A673 (cell line): ENCODE data around the gene SMIM44. TPM values are rescaled to one million over a fixed set of nuclear protein-coding genes. Genes with fewer than 3 reads are reported as not detected.

Source experiments
- BruUV-seq: library from RNA; stranded (reverse); fragments of 400-500 nt; replicated peaks from 2 replicates; lab custom pipeline; 2021; lab: Mats Ljungman, UMichigan
- CTCF ChIA-PET: fragments of 300-600 bp; sonication (Branson Sonifier 250); formaldehyde crosslinking; loops from one replicate; lab custom pipeline; 2022; ENCODE audit warnings: antibody characterized with exemption; lab: Charles Lee
- POLR2A ChIA-PET: fragments of 300-600 bp; sonication (Branson Sonifier 250); formaldehyde crosslinking; loops from one replicate; lab custom pipeline; 2022; ENCODE audit warnings: antibody characterized with exemption; ENCODE audit not compliant: low non-redundant PET; lab: Charles Lee
- DNase-seq: peaks from one replicate; pipeline ENCODE4 v3.0.0-alpha.2; 2015; ENCODE audit warnings: low spot score
- H3K27ac ChIP-seq: fragments of 200-600 bp; sonication (generic); 2 replicates; pipeline ENCODE4 v1.5.1; 2016; ENCODE audit warnings: mixed run types, low read depth, mild to moderate bottlenecking, mixed read lengths, antibody characterized with exemption, low read length; ENCODE audit not compliant: poor library complexity, severe bottlenecking
- H3K27me3 ChIP-seq: fragments of 200-600 bp; sonication (generic); replicated peaks from 2 replicates; pipeline ENCODE4 v1.6.1; 2017; ENCODE audit warnings: mixed run types, low read depth, mild to moderate bottlenecking, mixed read lengths, antibody characterized with exemption, low read length; ENCODE audit not compliant: insufficient read depth, poor library complexity
- H3K36me3 ChIP-seq: fragments of 200-600 bp; sonication (generic); 2 replicates; pipeline ENCODE4 v1.6.1; 2016; ENCODE audit warnings: mixed run types, mild to moderate bottlenecking, mixed read lengths, antibody characterized with exemption, low read length; ENCODE audit not compliant: insufficient read depth, poor library complexity, severe bottlenecking
- H3K4me1 ChIP-seq: fragments of 200-600 bp; sonication (generic); 2 replicates; pipeline ENCODE4 v1.6.1; 2017; ENCODE audit warnings: mixed run types, mild to moderate bottlenecking, mixed read lengths, antibody characterized with exemption, low read length; ENCODE audit not compliant: insufficient read depth, poor library complexity, severe bottlenecking
- H3K4me3 ChIP-seq: fragments of 200-600 bp; sonication (generic); 2 replicates; pipeline ENCODE4 v1.5.1; 2016; ENCODE audit warnings: low read depth, mixed run types, mild to moderate bottlenecking, mixed read lengths, low read length; ENCODE audit not compliant: poor library complexity, severe bottlenecking
- H3K9me3 ChIP-seq: fragments of 200-600 bp; sonication (generic); 2 replicates; pipeline ENCODE4 v1.6.1; 2016; ENCODE audit warnings: mixed run types, low read depth, mild to moderate bottlenecking, mixed read lengths, antibody characterized with exemption, low read length; ENCODE audit not compliant: poor library complexity, severe bottlenecking
- EZH2 ChIP-seq: fragments of 200-600 bp; sonication (generic); IDR thresholded peaks from 2 replicates; pipeline ENCODE4 v1.6.1; 2017; ENCODE audit warnings: borderline replicate concordance, low read depth, mild to moderate bottlenecking, mixed read lengths, antibody characterized with exemption, low read length; ENCODE audit not compliant: poor library complexity, severe bottlenecking
- intact Hi-C: fragments of 100-400 bp; cut with micrococcal nuclease; formaldehyde crosslinking; loops from one replicate; pipeline ENCODE4 v1.10.0; 2022; ENCODE audit not compliant: unreplicated experiment
- total RNA-seq: library from RNA; stranded (reverse); gene quantifications from 2 replicates; pipeline ENCODE4 v1.2.3, GENCODE V29; 2021
- TF ChIP-seq, protein P1 (sequence below): fragments of 300-800, 200-600 bp; sonication (generic); conservative IDR thresholded peaks from 2 replicates; pipeline ENCODE4 v1.5.1; 2017; ENCODE audit warnings: low read depth, mild to moderate bottlenecking, antibody characterized with exemption, low read length, moderate library complexity, mixed read lengths

Gene SMIM44
- total RNA-seq, 1 experiment from 2014 or later = not detected

DNA sequence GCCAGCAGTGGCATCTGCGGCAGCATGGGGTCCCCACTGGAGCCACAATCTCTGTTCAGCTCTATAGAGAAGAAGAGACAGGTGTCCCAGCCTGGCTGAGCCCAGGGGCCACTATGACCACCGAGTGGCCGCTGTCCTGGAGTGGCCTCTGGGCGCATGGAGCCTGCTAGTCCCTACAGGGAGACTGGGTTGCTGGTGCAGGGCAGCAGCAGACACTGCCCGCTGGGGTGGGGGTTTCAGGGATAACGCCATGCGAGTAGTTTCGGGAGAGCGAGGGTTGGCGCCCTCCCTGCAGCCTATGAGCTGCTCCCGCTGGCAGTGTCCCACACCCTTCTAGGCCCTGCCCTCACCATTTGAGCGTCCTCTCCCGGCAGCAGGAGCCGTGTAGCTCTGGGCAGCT lies 44.8 kb upstream of the SMIM44 start:
- peaks cover 67% of the 10 kb centered on the region for H3K36me3 ChIP-seq
- intact Hi-C loops = no loop called here

DNA sequence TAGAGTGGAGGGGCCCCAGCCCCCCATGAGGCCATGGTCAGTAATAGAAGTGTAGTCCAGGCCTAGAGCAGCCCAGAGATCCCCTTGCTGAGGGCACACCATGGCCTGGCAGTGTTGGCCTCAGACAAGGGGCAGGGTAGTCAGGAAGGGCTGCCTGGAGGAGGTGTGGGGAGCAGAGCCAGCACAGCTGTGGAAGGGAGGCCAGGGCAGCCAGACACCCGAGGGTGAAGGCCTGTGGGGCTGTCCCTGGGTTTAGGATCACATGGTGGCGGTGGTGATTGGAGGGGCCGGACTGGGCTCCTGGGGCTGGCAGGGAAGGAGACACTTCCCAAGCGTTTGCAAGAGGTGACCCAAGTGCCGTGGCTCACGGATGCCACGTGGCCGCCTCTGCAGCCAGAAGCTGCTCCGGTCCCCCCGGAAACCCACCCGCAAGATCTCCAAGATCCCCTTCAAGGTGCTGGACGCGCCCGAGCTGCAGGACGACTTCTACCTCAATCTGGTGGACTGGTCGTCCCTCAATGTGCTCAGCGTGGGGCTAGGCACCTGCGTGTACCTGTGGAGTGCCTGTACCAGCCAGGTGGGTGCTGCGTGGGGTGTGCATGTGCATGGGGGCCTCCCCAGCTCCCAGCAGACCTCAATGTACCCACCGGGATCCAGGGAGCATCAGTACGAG lies 44.1 kb upstream of the SMIM44 start:
- ChIA-PET POLR2A (no interaction called here), CTCF (no interaction called here)
- Histone ChIP-seq H3K27me3 (no peaks in the 10 kb centered on the region), H3K27ac (no peak overlapping the region), H3K36me3 (peaks cover 62% of the 10 kb centered on the region), H3K4me3 (no peak overlapping the region), H3K9me3 (no peaks in the 10 kb centered on the region), H3K4me1 (no peaks in the 10 kb centered on the region)
- intact Hi-C loops = no loop called here
- BruUV-seq = no TSS peak
- DNase-seq = no peak
- TF ChIP-seq, protein P1, sequence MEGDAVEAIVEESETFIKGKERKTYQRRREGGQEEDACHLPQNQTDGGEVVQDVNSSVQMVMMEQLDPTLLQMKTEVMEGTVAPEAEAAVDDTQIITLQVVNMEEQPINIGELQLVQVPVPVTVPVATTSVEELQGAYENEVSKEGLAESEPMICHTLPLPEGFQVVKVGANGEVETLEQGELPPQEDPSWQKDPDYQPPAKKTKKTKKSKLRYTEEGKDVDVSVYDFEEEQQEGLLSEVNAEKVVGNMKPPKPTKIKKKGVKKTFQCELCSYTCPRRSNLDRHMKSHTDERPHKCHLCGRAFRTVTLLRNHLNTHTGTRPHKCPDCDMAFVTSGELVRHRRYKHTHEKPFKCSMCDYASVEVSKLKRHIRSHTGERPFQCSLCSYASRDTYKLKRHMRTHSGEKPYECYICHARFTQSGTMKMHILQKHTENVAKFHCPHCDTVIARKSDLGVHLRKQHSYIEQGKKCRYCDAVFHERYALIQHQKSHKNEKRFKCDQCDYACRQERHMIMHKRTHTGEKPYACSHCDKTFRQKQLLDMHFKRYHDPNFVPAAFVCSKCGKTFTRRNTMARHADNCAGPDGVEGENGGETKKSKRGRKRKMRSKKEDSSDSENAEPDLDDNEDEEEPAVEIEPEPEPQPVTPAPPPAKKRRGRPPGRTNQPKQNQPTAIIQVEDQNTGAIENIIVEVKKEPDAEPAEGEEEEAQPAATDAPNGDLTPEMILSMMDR = no peak
- TF ChIP-seq EZH2 = no peak

More for the DNA sequence above, 44.8 kb upstream of the SMIM44 start:
- Histone ChIP-seq H3K27ac (no peak overlapping the region), H3K4me1 (no peaks in the 10 kb centered on the region), H3K4me3 (no peak overlapping the region), H3K27me3 (no peaks in the 10 kb centered on the region), H3K9me3 (no peaks in the 10 kb centered on the region)
- CTCF ChIA-PET = no interaction called here
- DNase-seq = no peak
- BruUV-seq = no TSS peak
- TF ChIP-seq, protein P1 = no peak
- no peak for TF ChIP-seq EZH2
- POLR2A ChIA-PET = no interaction called here

DNA sequence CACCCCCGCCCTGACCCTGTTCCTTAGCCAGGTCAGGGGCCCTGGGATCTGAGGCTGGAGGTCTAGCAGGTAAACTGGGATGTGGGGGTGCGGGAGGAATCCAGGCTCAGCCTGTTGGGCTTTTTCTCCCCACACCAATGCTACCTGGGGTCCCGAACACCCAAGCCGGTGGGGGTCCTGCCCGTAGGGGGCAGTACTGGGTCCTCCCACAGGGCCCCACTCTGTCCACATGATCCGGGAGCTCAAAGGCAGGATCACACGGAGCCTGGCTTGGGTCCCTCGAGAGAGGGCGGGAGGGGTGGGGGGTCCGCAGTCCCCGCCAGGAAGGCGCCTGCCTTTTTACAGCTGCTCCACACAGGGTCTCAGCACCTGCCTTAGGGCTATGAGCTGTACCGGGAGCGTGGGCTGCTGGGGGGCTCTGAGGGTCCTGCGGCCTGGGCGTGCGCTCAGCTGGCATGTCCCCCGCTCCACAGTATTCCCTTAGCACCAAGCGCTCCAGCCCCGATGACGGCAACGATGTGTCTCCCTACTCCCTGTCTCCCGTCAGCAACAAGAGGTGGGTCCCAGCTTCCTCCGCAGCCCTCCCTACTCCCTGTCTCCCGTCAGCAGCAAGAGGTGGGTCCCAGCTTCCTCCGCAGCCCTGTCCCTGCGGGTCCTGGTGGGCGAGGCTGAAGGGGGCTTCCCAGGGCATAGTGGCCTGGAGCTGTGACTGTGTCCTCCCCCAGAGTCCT lies 43.4 kb upstream of the SMIM44 start:
- CTCF ChIA-PET = no interaction called here
- peaks cover 55% of the 10 kb centered on the region for H3K36me3 ChIP-seq

More for the DNA sequence above, 43.4 kb upstream of the SMIM44 start:
- no peak for TF ChIP-seq EZH2
- TF ChIP-seq, protein P1 = peak; percentile 42; the same call in 1 of the 2 replicates
- intact Hi-C loops = no loop called here
- Histone ChIP-seq H3K27ac (no peak overlapping the region), H3K4me3 (no peak overlapping the region), H3K27me3 (no peaks in the 10 kb centered on the region), H3K4me1 (no peaks in the 10 kb centered on the region), H3K9me3 (no peaks in the 10 kb centered on the region)
- BruUV-seq = no TSS peak
- POLR2A ChIA-PET = no interaction called here
- no peak for DNase-seq
